Measurements from ENCODE around the gene LRCH4. TPM values are rescaled to one million over a fixed set of nuclear protein-coding genes. Genes with fewer than 3 reads are reported as not detected.

LRCH4 gene
- total and polyA plus RNA-seq, 2 of the 13 experiments (the other 11 are each of a cell fraction or from before 2014, with no cell fraction given) = 7.0 to 9.3 TPM

- TF ChIP-seq TFAP4 (IDR thresholded peaks at IDR 0.05; ENCODE audit: borderline replicate concordance, low read depth) (no peak), SRF (IDR thresholded peaks at IDR 0.05; ENCODE audit: low read depth, low read length) (no peak), RBAK (CRISPR knock-in tag; IDR thresholded peaks at IDR 0.05) (no peak), ZNF367 (CRISPR knock-in tag; IDR thresholded peaks at IDR 0.05; ENCODE audit: borderline replicate concordance) (no peak), NCOA1 (CRISPR knock-in tag; IDR thresholded peaks at IDR 0.05) (no peak), ZNF710 (CRISPR knock-in tag; IDR thresholded peaks at IDR 0.05; ENCODE audit: borderline replicate concordance) (peak; percentile 98), CREB3 (CRISPR knock-in tag; IDR thresholded peaks at IDR 0.05) (no peak), ZSCAN21 (CRISPR knock-in tag; IDR thresholded peaks at IDR 0.05; ENCODE audit: borderline replicate concordance) (0 out of 2 replicates have a peak, but pooled peaks have one; percentile 51), ZNF547 (CRISPR knock-in tag; IDR thresholded peaks at IDR 0.05) (no peak), ZBTB38 (CRISPR knock-in tag; IDR thresholded peaks at IDR 0.05) (no peak), FOXA3 (CRISPR knock-in tag; IDR thresholded peaks at IDR 0.05) (peak; percentile 77), TP53 (CRISPR knock-in tag; conservative IDR thresholded peaks at IDR 0.05) (no peak), KLF13 (CRISPR knock-in tag; IDR thresholded peaks at IDR 0.05) (no peak), TAF15 (IDR thresholded peaks at IDR 0.05; ENCODE audit: low read depth, low read length, poor library complexity, severe bottlenecking) (no peak), POLR2G (IDR thresholded peaks at IDR 0.05; ENCODE audit: low read depth, low read length) (peak; percentile 52; the same call in 1 of the 2 replicates), PLSCR1 (CRISPR knock-in tag; IDR thresholded peaks at IDR 0.05; ENCODE audit: borderline replicate concordance) (no peak), ARNT2 (CRISPR knock-in tag; IDR thresholded peaks at IDR 0.05; ENCODE audit: low read depth) (0 out of 2 replicates have a peak, but pooled peaks have one; percentile 45), BCLAF1 (IDR thresholded peaks at IDR 0.05) (no peak), BHLHE40 (IDR thresholded peaks at IDR 0.05; ENCODE audit: low read length) (no peak), RBM39 (IDR thresholded peaks at IDR 0.05; ENCODE audit: low read depth, low read length, poor library complexity, severe bottlenecking) (no peak), THAP11 (CRISPR knock-in tag; IDR thresholded peaks at IDR 0.05) (no peak), ZNF749 (CRISPR knock-in tag; IDR thresholded peaks at IDR 0.05; ENCODE audit: borderline replicate concordance) (0 out of 2 replicates have a peak, but pooled peaks have one; percentile 42)
Measured at GRCh38 chr7:100544386-100544785, 41.5 kb downstream of the LRCH4 start (continued).

All from HepG2 (cell line).